Liver (tissue), 9 donors: ENCODE measurements around the gene ACTR6. TPM values are rescaled to one million over a fixed set of nuclear protein-coding genes. Genes with fewer than 3 reads are reported as not detected.

Source experiments
- DNase-seq: peaks from one replicate; pipeline ENCODE4 v3.0.0-alpha.2; 2017; ENCODE audit warnings: low spot score
- H3K27ac ChIP-seq, 2 donors: one replicate each; pipeline ENCODE4 v1.7.0; 2013; ENCODE audit warnings: inconsistent platforms in 2 of 2, low read length in 2 of 2, control low read depth in 1 of 2, low read depth in 1 of 2, mild to moderate bottlenecking in 1 of 2
- H3K27me3 ChIP-seq, 4 donors: one replicate each; pipeline versions ENCODE4 v1.6.1 to v1.7.0; 2013; ENCODE audit warnings: low read length in 3 of 4, inconsistent platforms in 1 of 4, mild to moderate bottlenecking in 1 of 4, moderate library complexity in 1 of 4; ENCODE audit not compliant: control insufficient read depth in 4 of 4, insufficient read depth in 4 of 4
- H3K36me3 ChIP-seq, 4 donors: one replicate each; pipeline versions ENCODE4 v1.6.1 to v1.7.0; 2013; ENCODE audit warnings: low read length in 3 of 4, mild to moderate bottlenecking in 3 of 4, low read depth in 1 of 4, moderate library complexity in 1 of 4; ENCODE audit not compliant: control insufficient read depth in 4 of 4, insufficient read depth in 3 of 4
- H3K4me1 ChIP-seq, 4 donors: one replicate each; pipeline versions ENCODE4 v1.6.1 to v1.7.0; 2013; ENCODE audit warnings: low read length in 3 of 4, mild to moderate bottlenecking in 3 of 4, moderate library complexity in 1 of 4; ENCODE audit not compliant: control insufficient read depth in 4 of 4, insufficient read depth in 4 of 4
- H3K4me3 ChIP-seq, 3 donors: one replicate each; pipeline versions ENCODE4 v1.6.1 to v1.7.0; 2013; ENCODE audit warnings: low read length in 3 of 3, control low read depth in 1 of 3, low read depth in 1 of 3, mild to moderate bottlenecking in 1 of 3
- H3K9ac ChIP-seq, 2 donors: one replicate each; pipeline ENCODE4 v1.7.0; 2013; ENCODE audit warnings: low read length in 2 of 2, mild to moderate bottlenecking in 2 of 2, moderate library complexity in 2 of 2, control low read depth in 1 of 2, low read depth in 1 of 2
- H3K9me3 ChIP-seq, 4 donors: one replicate each; pipeline versions ENCODE4 v1.6.1 to v1.7.0; 2013; ENCODE audit warnings: low read length in 3 of 4; ENCODE audit not compliant: control insufficient read depth in 4 of 4
- EGR1 ChIP-seq, 2 donors: IDR thresholded peaks; 2 replicates each; pipeline ENCODE4 v1.6.1; 2016 to 2018; ENCODE audit warnings: antibody characterized with exemption in 2 of 2, low read depth in 2 of 2
- FOXA1 ChIP-seq: IDR thresholded peaks from 2 replicates; pipeline ENCODE4 v1.6.1; 2016; ENCODE audit warnings: antibody characterized with exemption
- FOXA2 ChIP-seq: IDR thresholded peaks from 2 replicates; pipeline ENCODE4 v1.6.1; 2016; ENCODE audit warnings: antibody characterized with exemption
- GABPA ChIP-seq, 2 donors: IDR thresholded peaks in 1 of 2; conservative IDR thresholded peaks in 1 of 2; 2 replicates each; pipeline ENCODE4 v1.6.1; 2016; ENCODE audit warnings: antibody characterized with exemption in 2 of 2, mild to moderate bottlenecking in 1 of 2, moderate library complexity in 1 of 2
- HNF4A ChIP-seq, 2 donors: conservative IDR thresholded peaks; 2 replicates each; pipeline ENCODE4 v1.6.1; 2016; ENCODE audit warnings: antibody characterized with exemption in 2 of 2, mild to moderate bottlenecking in 2 of 2
- HNF4G ChIP-seq: IDR thresholded peaks from 2 replicates; pipeline ENCODE4 v1.6.1; 2016; ENCODE audit warnings: antibody characterized with exemption
- JUND ChIP-seq, 2 donors: IDR thresholded peaks; 2 replicates each; pipeline ENCODE4 v1.6.1; 2016; ENCODE audit warnings: antibody characterized with exemption in 2 of 2
- NR2F2 ChIP-seq: IDR thresholded peaks from 2 replicates; pipeline ENCODE4 v1.6.1; 2016; ENCODE audit warnings: antibody characterized with exemption
- RAD21 ChIP-seq, 2 donors: IDR thresholded peaks; 2 replicates each; pipeline ENCODE4 v1.6.1; 2016; ENCODE audit warnings: antibody characterized with exemption in 2 of 2, mild to moderate bottlenecking in 2 of 2
- RXRA ChIP-seq, 2 donors: IDR thresholded peaks; 2 replicates each; pipeline ENCODE4 v1.6.1; 2017 to 2018; ENCODE audit warnings: antibody characterized with exemption in 2 of 2, mild to moderate bottlenecking in 1 of 2
- SP1 ChIP-seq: IDR thresholded peaks from 2 replicates; pipeline ENCODE4 v1.6.1; 2018; ENCODE audit warnings: antibody characterized with exemption, mild to moderate bottlenecking
- TAF1 ChIP-seq: conservative IDR thresholded peaks from 2 replicates; pipeline ENCODE4 v1.6.1; 2016; ENCODE audit warnings: antibody characterized with exemption, mild to moderate bottlenecking
- WGBS: extraction: QIAGEN DNeasy Blood & Tissue Kit; methylation state at CpG from one replicate; pipeline ENCODE4 v1.1.7; 2013; 5-methylcytosine and 5-hydroxymethylcytosine counted together
- polyA plus RNA-seq, 2 donors: library from polyadenylated mRNA; stranded (reverse) in 1 of 2; unstranded in 1 of 2; fragments of 200-250 nt in 1 of 2; fragments of >200 nt in 1 of 2; fragmentation: Nextera tagmentation in 1 of 2; extraction: Ambion mirVana in 1 of 2; gene quantifications; one replicate each; pipeline versions ENCODE4 v1.2.1 to v1.2.3, GENCODE V29; 2013 to 2015
- total RNA-seq, 2 donors: library from RNA; depleted of rRNA; stranded (reverse); fragments of >200 nt; gene quantifications; one replicate each; pipeline ENCODE4 v1.2.3, GENCODE V29; 2014
- TF ChIP-seq, protein P1 (sequence below): IDR thresholded peaks from 2 replicates; pipeline ENCODE4 v1.6.1; 2016; ENCODE audit warnings: antibody characterized with exemption
- TF ChIP-seq, protein P2 (sequence below): IDR thresholded peaks from 2 replicates; pipeline ENCODE4 v1.6.1; 2016; ENCODE audit warnings: antibody characterized with exemption
- TF ChIP-seq, protein P3 (sequence below): fragments of 150-350 bp; IDR thresholded peaks from 2 replicates; pipeline ENCODE4 v1.5.1; 2017; ENCODE audit warnings: improper control_type of control experiment, low read depth, low read length; ENCODE audit not compliant: missing input control
- TF ChIP-seq, protein P4 (sequence below): IDR thresholded peaks from 2 replicates; pipeline ENCODE4 v1.6.1; 2016; ENCODE audit warnings: antibody characterized with exemption
- TF ChIP-seq, protein P5 (sequence below): IDR thresholded peaks from 2 replicates; pipeline ENCODE4 v1.6.1; 2016; ENCODE audit warnings: antibody characterized with exemption, mild to moderate bottlenecking
- donor health status: healthy.
- donor health status: healthy.
- donor health status: healthy.
- donor health status: healthy.
- donor health status: healthy.

ACTR6 gene
- total and polyA plus RNA-seq, 4 donors: 6.9 to 9.7 (median 8.7) TPM

DNA sequence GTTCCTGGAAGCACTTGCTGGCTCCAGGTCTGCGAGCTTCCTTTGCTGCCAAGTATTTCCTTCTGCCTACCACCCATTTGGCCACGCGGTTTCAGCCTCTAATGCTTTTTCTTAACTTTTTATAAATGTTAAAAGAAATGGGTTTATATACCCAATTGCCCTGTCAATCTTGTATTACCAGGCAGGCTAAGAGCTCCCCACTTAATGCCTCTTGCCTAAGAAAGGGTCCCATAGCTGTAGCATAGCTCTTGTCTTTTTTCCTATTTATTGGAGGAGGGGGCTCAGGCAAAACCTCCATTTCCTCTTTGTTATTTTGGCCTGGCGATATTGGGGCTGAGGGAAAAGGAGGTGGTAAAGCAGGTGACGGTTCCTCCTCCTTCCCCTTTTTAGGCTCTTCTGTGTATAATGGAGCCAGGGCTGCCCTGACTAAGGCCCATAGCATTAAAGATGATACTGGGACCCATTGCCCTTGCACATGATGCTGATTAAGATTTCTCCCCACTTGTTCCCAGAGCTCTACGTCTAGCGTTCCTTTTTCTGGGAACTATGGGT is 36.4 kb upstream of the ACTR6 start:
- Histone ChIP-seq H3K36me3 (peaks cover 0 to 3% (median 0%) of the 10 kb centered on the region in 4 donors), H3K9me3 (no peaks in the 10 kb centered on the region), H3K27ac (no peak overlapping the region), H3K9ac (no peak overlapping the region), H3K4me3 (no peak overlapping the region), H3K4me1 (peaks cover 0 to 5% (median 2%) of the 10 kb centered on the region in 4 donors), H3K27me3 (no peaks in the 10 kb centered on the region)
- DNase-seq: no peak
- TF ChIP-seq, protein P1, sequence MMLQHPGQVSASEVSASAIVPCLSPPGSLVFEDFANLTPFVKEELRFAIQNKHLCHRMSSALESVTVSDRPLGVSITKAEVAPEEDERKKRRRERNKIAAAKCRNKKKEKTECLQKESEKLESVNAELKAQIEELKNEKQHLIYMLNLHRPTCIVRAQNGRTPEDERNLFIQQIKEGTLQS: no peak
- TF ChIP-seq, protein P2, sequence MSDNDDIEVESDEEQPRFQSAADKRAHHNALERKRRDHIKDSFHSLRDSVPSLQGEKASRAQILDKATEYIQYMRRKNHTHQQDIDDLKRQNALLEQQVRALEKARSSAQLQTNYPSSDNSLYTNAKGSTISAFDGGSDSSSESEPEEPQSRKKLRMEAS: no peak
- TF ChIP-seq NR2F2: no peak
- TF ChIP-seq RAD21 (IDR thresholded peaks at IDR 0.05): no peak
- TF ChIP-seq, protein P3, sequence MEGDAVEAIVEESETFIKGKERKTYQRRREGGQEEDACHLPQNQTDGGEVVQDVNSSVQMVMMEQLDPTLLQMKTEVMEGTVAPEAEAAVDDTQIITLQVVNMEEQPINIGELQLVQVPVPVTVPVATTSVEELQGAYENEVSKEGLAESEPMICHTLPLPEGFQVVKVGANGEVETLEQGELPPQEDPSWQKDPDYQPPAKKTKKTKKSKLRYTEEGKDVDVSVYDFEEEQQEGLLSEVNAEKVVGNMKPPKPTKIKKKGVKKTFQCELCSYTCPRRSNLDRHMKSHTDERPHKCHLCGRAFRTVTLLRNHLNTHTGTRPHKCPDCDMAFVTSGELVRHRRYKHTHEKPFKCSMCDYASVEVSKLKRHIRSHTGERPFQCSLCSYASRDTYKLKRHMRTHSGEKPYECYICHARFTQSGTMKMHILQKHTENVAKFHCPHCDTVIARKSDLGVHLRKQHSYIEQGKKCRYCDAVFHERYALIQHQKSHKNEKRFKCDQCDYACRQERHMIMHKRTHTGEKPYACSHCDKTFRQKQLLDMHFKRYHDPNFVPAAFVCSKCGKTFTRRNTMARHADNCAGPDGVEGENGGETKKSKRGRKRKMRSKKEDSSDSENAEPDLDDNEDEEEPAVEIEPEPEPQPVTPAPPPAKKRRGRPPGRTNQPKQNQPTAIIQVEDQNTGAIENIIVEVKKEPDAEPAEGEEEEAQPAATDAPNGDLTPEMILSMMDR: no peak
- no peak for TF ChIP-seq EGR1 (IDR thresholded peaks at IDR 0.05; ENCODE audit: low read depth in 2 of 2)
- TF ChIP-seq, protein P4, sequence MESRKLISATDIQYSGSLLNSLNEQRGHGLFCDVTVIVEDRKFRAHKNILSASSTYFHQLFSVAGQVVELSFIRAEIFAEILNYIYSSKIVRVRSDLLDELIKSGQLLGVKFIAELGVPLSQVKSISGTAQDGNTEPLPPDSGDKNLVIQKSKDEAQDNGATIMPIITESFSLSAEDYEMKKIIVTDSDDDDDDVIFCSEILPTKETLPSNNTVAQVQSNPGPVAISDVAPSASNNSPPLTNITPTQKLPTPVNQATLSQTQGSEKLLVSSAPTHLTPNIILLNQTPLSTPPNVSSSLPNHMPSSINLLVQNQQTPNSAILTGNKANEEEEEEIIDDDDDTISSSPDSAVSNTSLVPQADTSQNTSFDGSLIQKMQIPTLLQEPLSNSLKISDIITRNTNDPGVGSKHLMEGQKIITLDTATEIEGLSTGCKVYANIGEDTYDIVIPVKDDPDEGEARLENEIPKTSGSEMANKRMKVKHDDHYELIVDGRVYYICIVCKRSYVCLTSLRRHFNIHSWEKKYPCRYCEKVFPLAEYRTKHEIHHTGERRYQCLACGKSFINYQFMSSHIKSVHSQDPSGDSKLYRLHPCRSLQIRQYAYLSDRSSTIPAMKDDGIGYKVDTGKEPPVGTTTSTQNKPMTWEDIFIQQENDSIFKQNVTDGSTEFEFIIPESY: no peak
- no peak for TF ChIP-seq JUND (IDR thresholded peaks at IDR 0.05)
- no peak for TF ChIP-seq SP1
- TF ChIP-seq, protein P5, sequence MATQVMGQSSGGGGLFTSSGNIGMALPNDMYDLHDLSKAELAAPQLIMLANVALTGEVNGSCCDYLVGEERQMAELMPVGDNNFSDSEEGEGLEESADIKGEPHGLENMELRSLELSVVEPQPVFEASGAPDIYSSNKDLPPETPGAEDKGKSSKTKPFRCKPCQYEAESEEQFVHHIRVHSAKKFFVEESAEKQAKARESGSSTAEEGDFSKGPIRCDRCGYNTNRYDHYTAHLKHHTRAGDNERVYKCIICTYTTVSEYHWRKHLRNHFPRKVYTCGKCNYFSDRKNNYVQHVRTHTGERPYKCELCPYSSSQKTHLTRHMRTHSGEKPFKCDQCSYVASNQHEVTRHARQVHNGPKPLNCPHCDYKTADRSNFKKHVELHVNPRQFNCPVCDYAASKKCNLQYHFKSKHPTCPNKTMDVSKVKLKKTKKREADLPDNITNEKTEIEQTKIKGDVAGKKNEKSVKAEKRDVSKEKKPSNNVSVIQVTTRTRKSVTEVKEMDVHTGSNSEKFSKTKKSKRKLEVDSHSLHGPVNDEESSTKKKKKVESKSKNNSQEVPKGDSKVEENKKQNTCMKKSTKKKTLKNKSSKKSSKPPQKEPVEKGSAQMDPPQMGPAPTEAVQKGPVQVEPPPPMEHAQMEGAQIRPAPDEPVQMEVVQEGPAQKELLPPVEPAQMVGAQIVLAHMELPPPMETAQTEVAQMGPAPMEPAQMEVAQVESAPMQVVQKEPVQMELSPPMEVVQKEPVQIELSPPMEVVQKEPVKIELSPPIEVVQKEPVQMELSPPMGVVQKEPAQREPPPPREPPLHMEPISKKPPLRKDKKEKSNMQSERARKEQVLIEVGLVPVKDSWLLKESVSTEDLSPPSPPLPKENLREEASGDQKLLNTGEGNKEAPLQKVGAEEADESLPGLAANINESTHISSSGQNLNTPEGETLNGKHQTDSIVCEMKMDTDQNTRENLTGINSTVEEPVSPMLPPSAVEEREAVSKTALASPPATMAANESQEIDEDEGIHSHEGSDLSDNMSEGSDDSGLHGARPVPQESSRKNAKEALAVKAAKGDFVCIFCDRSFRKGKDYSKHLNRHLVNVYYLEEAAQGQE: no peak
- no peak for TF ChIP-seq RXRA (IDR thresholded peaks at IDR 0.05)
- TF ChIP-seq FOXA1: no peak
- no peak for TF ChIP-seq HNF4A (conservative IDR thresholded peaks at IDR 0.05)
- TF ChIP-seq HNF4G: no peak
- TF ChIP-seq TAF1: no peak
- TF ChIP-seq GABPA (IDR thresholded peaks at IDR 0.05 in 1 of 2, conservative IDR thresholded peaks at IDR 0.05 in 1 of 2): no peak
- no peak for TF ChIP-seq FOXA2
- 68% methylated on average over 7 of the region's 7 CpGs for WGBS
